HUES6 (cell line): ENCODE data around the gene ATN1.

ENCODE experiments used
- H3K27ac ChIP-seq: 2 replicates; pipeline ENCODE4 v1.7.0; 2013; ENCODE audit warnings: low read depth, mild to moderate bottlenecking, low read length, inconsistent platforms
- H3K27me3 ChIP-seq: 2 replicates; pipeline ENCODE4 v1.6.1; 2013; ENCODE audit warnings: low read length; ENCODE audit not compliant: control insufficient read depth, insufficient read depth
- H3K36me3 ChIP-seq: 2 replicates; pipeline ENCODE4 v1.6.1; 2013; ENCODE audit warnings: low read length; ENCODE audit not compliant: control insufficient read depth, insufficient read depth
- H3K4me1 ChIP-seq: 2 replicates; pipeline ENCODE4 v1.6.1; 2013; ENCODE audit warnings: low read length; ENCODE audit not compliant: control insufficient read depth, insufficient read depth
- H3K4me3 ChIP-seq: 2 replicates; pipeline ENCODE4 v1.5.1; 2013; ENCODE audit warnings: low read depth, low read length
- H3K9ac ChIP-seq: one replicate; pipeline ENCODE4 v1.6.1; 2013; ENCODE audit warnings: mild to moderate bottlenecking, low read length
- H3K9me3 ChIP-seq: 2 replicates; pipeline ENCODE4 v1.6.1; 2013; ENCODE audit warnings: low read depth, low read length; ENCODE audit not compliant: control insufficient read depth, insufficient read depth

Gene ATN1

DNA sequence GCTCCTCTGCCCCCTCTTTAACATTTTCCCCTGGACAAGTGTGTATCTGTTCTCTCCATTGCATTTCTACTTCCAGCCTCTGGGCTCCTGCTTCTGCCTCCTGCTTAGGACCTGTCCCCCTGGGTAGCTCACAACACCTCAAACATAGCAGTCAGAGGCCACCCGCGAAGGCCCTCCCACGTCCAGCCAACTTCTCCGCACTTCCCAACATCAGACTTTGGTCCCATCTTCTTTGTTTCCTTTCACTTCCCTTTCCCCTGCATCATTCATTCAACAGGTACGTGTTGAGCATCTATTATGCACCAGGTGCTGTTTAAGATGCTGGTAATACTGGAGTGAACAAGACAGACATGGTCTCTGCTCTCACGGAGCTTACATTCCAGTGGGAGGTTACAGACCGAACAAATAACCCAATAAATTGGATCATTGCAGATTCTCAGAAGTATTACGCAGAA, 19.2 kb downstream of the ATN1 start:
- H3K9me3 ChIP-seq: no peaks in the 10 kb centered on the region
- no peaks in the 10 kb centered on the region for H3K36me3 ChIP-seq
- H3K9ac ChIP-seq: peak overlapping the region; percentile 57
- no peak overlapping the region for H3K27ac ChIP-seq
- H3K4me3 ChIP-seq: peak overlapping the region; percentile 84
- peaks cover 35% of the 10 kb centered on the region for H3K4me1 ChIP-seq
- H3K27me3 ChIP-seq: no peaks in the 10 kb centered on the region

GRCh38 chr12:6947615-6948014, 19.9 kb downstream of the ATN1 start:
- Histone ChIP-seq H3K4me1 (peaks cover 41% of the 10 kb centered on the region), H3K4me3 (no peak overlapping the region), H3K9ac (no peak overlapping the region)

GRCh38 chr12:6948873-6949594, 21.3 kb downstream of the ATN1 start:
- no peaks in the 10 kb centered on the region for H3K36me3 ChIP-seq
- H3K4me3 ChIP-seq: no peak overlapping the region
- no peak overlapping the region for H3K9ac ChIP-seq
- H3K4me1 ChIP-seq: peaks cover 46% of the 10 kb centered on the region
- H3K27me3 ChIP-seq: no peaks in the 10 kb centered on the region
- H3K27ac ChIP-seq: no peak overlapping the region
- H3K9me3 ChIP-seq: no peaks in the 10 kb centered on the region

More at GRCh38 chr12:6947615-6948014, 19.9 kb downstream of the ATN1 start:
- Histone ChIP-seq H3K27me3 (no peaks in the 10 kb centered on the region), H3K27ac (no peak overlapping the region), H3K36me3 (no peaks in the 10 kb centered on the region), H3K9me3 (no peaks in the 10 kb centered on the region)

DNA sequence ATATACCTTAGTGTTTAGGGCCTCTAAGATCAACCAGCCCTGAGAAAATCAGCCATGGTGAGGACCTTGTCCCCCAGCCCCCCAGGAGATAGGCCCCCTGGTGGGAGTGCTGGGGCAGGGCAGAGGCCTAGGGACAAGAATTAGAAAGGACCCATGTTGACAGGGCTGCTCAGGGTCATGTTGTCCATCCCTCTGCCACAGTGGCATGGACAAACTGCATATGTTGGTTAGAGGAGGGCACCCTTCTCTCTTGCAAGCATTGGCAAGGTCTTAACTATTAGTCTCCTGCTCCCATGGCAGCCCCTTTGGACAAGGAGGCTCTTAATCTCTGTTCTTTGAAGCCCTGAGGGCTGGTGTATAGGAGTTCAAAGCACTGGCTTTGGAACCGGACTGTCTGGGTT, 22.6 kb downstream of the ATN1 start:
- Histone ChIP-seq H3K4me3 (no peak overlapping the region), H3K9ac (no peak overlapping the region), H3K27ac (no peak overlapping the region), H3K4me1 (peaks cover 39% of the 10 kb centered on the region), H3K27me3 (no peaks in the 10 kb centered on the region), H3K9me3 (no peaks in the 10 kb centered on the region), H3K36me3 (no peaks in the 10 kb centered on the region)

GRCh38 chr12:6950811-6951540, 23.2 kb downstream of the ATN1 start, which contains the start of gene PTPN6:
PTPN6 (plus strand) TSS chr12:6951356; CDS start chr12:6951513, 157 bp downstream.
- Histone ChIP-seq H3K4me1 (peaks cover 33% of the 10 kb centered on the region), H3K9ac (no peak within 1 kb of the TSS), H3K27me3 (no peaks in the 10 kb centered on the region), H3K9me3 (no peaks in the 10 kb centered on the region), H3K27ac (no peak within 1 kb of the TSS; the same call in 1 of the 2 replicates), H3K4me3 (no peak within 1 kb of the TSS), H3K36me3 (no peaks in the 10 kb centered on the region)

GRCh38 chr12:6951551-6952120, 23.9 kb downstream of the ATN1 start:
- Histone ChIP-seq H3K9me3 (no peaks in the 10 kb centered on the region), H3K4me1 (peaks cover 33% of the 10 kb centered on the region), H3K36me3 (no peaks in the 10 kb centered on the region), H3K9ac (no peak overlapping the region), H3K27me3 (no peaks in the 10 kb centered on the region), H3K27ac (no peak overlapping the region; the same call in 1 of the 2 replicates), H3K4me3 (no peak overlapping the region)

DNA sequence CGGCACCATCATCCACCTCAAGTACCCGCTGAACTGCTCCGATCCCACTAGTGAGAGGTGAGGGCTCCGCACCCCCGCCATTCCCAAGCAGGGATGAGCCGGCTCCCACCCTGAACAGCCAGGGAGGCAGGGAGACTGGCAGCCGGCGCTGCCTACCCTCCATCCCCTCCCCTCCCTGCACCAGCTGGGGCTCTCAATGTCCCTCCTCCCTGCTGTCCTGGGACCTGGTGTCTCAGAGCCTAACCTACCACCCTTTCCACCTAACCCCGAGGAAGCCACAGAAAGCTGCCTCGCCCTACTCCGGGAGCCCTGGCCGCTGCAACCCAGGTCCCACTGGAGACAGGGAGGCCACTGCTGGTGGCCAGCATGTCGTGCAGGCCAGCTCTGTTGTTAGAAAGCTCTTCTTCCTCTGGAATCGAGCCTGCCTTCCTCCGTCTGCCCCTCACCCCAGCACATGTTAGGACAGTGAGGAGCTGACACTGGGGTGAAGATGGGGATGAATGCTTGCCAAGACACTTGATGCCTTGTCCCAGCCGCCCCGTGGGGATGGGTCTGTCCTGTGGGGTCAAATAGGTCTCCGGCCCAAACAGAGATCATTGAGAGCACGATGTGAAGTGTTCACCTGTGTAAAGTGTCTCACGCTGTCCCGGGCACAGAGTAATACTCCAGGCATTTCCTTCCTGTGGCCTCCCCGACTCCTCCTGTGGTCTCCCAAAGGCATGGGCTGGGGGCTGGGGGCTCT, 24.5 kb downstream of the ATN1 start:
- H3K36me3 ChIP-seq: no peaks in the 10 kb centered on the region
- H3K9ac ChIP-seq: no peak overlapping the region
- H3K4me3 ChIP-seq: no peak overlapping the region
- no peaks in the 10 kb centered on the region for H3K9me3 ChIP-seq
- H3K27me3 ChIP-seq: no peaks in the 10 kb centered on the region
- no peak overlapping the region for H3K27ac ChIP-seq
- peaks cover 28% of the 10 kb centered on the region for H3K4me1 ChIP-seq

GRCh38 chr12:6952863-6953441, 25.2 kb downstream of the ATN1 start:
- Histone ChIP-seq H3K9ac (peak overlapping the region; percentile 25), H3K27ac (no peak overlapping the region), H3K9me3 (no peaks in the 10 kb centered on the region), H3K27me3 (no peaks in the 10 kb centered on the region), H3K4me3 (no peak overlapping the region), H3K4me1 (peaks cover 28% of the 10 kb centered on the region), H3K36me3 (no peaks in the 10 kb centered on the region)

DNA sequence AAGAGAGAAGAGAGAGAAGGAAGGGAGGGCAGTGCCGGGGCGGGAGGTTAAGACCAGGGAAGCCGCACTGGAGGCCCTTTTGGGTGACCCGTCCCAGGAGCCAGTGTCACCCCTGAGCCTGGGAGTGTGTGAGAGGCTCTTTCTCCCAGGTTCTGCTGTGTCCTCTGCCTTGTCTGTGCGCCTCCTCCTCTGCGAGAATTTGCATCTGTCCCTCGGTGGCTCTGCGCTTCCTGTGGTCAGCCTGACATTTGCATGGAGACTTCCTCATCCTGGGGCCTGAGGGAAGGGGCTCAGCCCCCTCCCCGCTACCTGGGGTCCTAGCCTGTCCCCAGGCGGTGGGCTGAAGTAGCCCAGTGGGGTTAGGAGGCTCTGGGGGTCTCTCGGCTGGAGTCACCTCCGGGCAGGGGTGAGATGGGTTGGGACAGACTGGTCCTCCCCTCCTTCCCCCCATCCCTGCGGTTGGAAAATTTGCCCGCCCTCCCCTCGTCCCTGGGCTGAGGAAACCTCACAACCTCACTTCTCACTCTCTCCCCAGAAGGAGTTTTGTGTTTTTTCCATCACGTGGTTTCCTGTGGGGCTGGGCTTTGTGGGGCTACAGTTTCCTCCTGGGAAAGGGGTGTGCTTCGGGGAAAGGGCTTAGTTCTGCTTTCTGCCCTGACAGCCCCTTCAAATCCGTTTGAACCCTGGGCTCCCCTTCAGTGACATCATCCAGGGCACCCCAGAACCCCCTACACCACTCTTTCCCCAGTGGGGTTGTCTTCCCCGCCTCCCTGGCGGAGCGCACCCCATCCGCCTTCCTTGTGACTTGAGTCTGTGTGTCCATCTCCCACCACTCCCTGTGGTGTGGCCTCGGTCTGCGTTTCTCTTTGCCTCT, 25.9 kb downstream of the ATN1 start:
- peak overlapping the region; percentile 25 for H3K9ac ChIP-seq
- H3K36me3 ChIP-seq: no peaks in the 10 kb centered on the region
- peaks cover 28% of the 10 kb centered on the region for H3K4me1 ChIP-seq
- H3K27ac ChIP-seq: no peak overlapping the region
- H3K4me3 ChIP-seq: no peak overlapping the region
- H3K27me3 ChIP-seq: no peaks in the 10 kb centered on the region
- no peaks in the 10 kb centered on the region for H3K9me3 ChIP-seq
